Adrenal gland (tissue), 12 donors: ENCODE results near the gene KIF26B. TPM values are rescaled to one million over a fixed set of nuclear protein-coding genes. Genes with fewer than 3 reads are reported as not detected.

Source experiments
- DNase-seq, 7 donors: peaks; one replicate each; pipeline ENCODE4 v3.0.0-alpha.2; 2019 to 2020
- H3K27ac ChIP-seq, 5 donors: fragments of 200-600 bp; sonication (generic) in 4 of 5; 1 replicate in 3 of 5; 2 replicates in 2 of 5; pipeline versions ENCODE4 v1.5.1 to v1.8.0; 2016 to 2020; ENCODE audit warnings: mild to moderate bottlenecking in 1 of 5
- H3K27me3 ChIP-seq: fragments of 200-600 bp; 2 replicates; pipeline ENCODE4 v1.8.0; 2021
- H3K36me3 ChIP-seq, 2 donors: fragments of 200-600 bp; replicated peaks in 1 of 2; 1 replicate in 1 of 2; 2 replicates in 1 of 2; pipeline versions ENCODE4 v1.5.1 to v1.8.0; 2018 to 2022
- H3K4me1 ChIP-seq, 2 donors: fragments of 200-600 bp; replicated peaks in 1 of 2; 1 replicate in 1 of 2; 2 replicates in 1 of 2; pipeline versions ENCODE4 v1.5.1 to v1.8.0; 2018 to 2021
- H3K4me3 ChIP-seq, 4 donors: fragments of 200-600 bp; sonication (generic) in 3 of 4; one replicate each; pipeline ENCODE4 v1.5.1; 2016 to 2018
- H3K9me3 ChIP-seq, 3 donors: fragments of 200-600 bp; sonication (generic) in 1 of 3; replicated peaks in 1 of 3; 1 replicate in 2 of 3; 2 replicates in 1 of 3; pipeline versions ENCODE4 v1.5.1 to v1.8.0; 2016 to 2021
- CTCF ChIP-seq, 6 experiments: fragments of 450-650 bp in 4 of 6; fragments of 200-600 bp in 2 of 6; sonication (generic) in 1 of 6; IDR thresholded peaks; 1 replicate in 5 of 6; 2 replicates in 1 of 6; pipeline versions ENCODE4 v1.5.1 to v1.8.0; 2016 to 2021; ENCODE audit warnings: antibody characterized with exemption in 6 of 6, mild to moderate bottlenecking in 2 of 6, moderate library complexity in 1 of 6
- POLR2A ChIP-seq, 2 donors: fragments of 450-650 bp; IDR thresholded peaks; one replicate each; pipeline ENCODE4 v1.6.1; 2017; ENCODE audit warnings: antibody characterized with exemption in 2 of 2, mild to moderate bottlenecking in 2 of 2, moderate library complexity in 1 of 2
- WGBS, 4 donors: extraction: QIAGEN DNeasy Blood & Tissue Kit in 2 of 4; methylation state at CpG; one replicate each; pipeline versions ENCODE4 v1.1.5 to v1.1.7; 2013 to 2017; 5-methylcytosine and 5-hydroxymethylcytosine counted together
- intact Hi-C, 2 donors: fragments of 100-400 bp; cut with DNase I; formaldehyde crosslinking; loops; one replicate each; pipeline versions ENCODE4 v1.14.1 to v1.15.0; 2022 to 2023
- polyA plus RNA-seq, 3 donors: library from polyadenylated mRNA; stranded (reverse); fragments of 200-250 nt in 2 of 3; fragments of 350-450 nt in 1 of 3; fragmentation: Illumina TruSeq in 1 of 3; extraction: RNeasy Lipid Tissue Mini Kit (QIAGEN cat#74804) in 1 of 3; gene quantifications; one replicate each; pipeline ENCODE4 v1.2.3, GENCODE V29; 2013 to 2014
- total RNA-seq, 9 donors: library from RNA; depleted of rRNA in 4 of 9; stranded (reverse); fragments of >200 nt in 4 of 9; fragments of 120-200 nt in 1 of 9; fragmentation: NEBNext Ultra II Directional in 1 of 9; extraction: Animal tissue kit (Norgen Biotek cat#: 25700) in 1 of 9; gene quantifications; one replicate each; pipeline versions ENCODE4 v1.1.0 to v1.2.4, GENCODE V29; 2013 to 2023
- donor health status: healthy with polysubstance abuse.
- donor health status: Bipolar disorder and iron deficiency.
- donor health status: DM: yes; HTN: yes; CAD: no.
- donor health status: DM: no; HTN: no; CAD: no.
- donor health status: DM: no; HTN: no; CAD: no.
- donor health status: DM: yes; HTN: yes; CAD: no.

KIF26B gene
- total and polyA plus RNA-seq, 12 donors, result 0.20 to 4.6 (median 2.6) TPM

DNA sequence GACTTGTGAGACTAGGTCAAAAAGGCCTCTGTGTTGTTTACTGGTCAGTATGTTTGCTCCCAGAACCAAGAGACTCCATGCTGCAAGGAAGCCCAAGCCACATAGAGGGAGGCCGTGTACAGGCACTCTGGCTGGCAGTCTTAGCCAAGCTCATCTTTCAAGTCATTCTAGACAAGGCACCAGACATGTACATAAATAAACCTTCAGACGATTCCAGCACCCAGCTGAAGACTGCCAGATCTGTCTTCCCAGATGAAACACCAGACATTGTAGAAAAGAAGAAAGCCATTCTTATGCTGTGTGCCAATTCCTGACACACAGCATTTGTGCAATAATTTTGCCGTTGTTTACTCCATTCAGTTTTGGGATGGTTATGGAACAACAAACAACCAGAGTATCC is 595.5 kb downstream of the KIF26B start:
- no peak for TF ChIP-seq POLR2A (IDR thresholded peaks at IDR 0.05)
- TF ChIP-seq CTCF (IDR thresholded peaks at IDR 0.05), result no peak
- Histone ChIP-seq H3K27me3 (no peaks in the 10 kb centered on the region), H3K27ac (no peak overlapping the region), H3K9me3 (no peaks in the 10 kb centered on the region), H3K36me3 (no peaks in the 10 kb centered on the region), H3K4me3 (no peak overlapping the region), H3K4me1 (no peaks in the 10 kb centered on the region)
- WGBS, 4 donors, result 72 to 87% (median 80%) methylated on average over 3 of the region's 3 CpGs
- intact Hi-C loops, result no loop called here
- no peak for DNase-seq

- Histone ChIP-seq H3K9me3 (no peaks in the 10 kb centered on the region), H3K4me3 (no peak overlapping the region), H3K27me3 (no peaks in the 10 kb centered on the region), H3K4me1 (no peaks in the 10 kb centered on the region), H3K36me3 (no peaks in the 10 kb centered on the region), H3K27ac (no peak overlapping the region)
- WGBS, 4 donors, result 72 to 93% (median 78%) methylated on average over 4 of the region's 4 CpGs
- no peak for DNase-seq
- intact Hi-C loops, result no loop called here
- no peak for TF ChIP-seq POLR2A (IDR thresholded peaks at IDR 0.05)
- no peak for TF ChIP-seq CTCF (IDR thresholded peaks at IDR 0.05)
Observed at GRCh38 chr1:245751116-245751515, 596.3 kb downstream of the KIF26B start.

- Histone ChIP-seq H3K27ac (no peak overlapping the region), H3K9me3 (no peaks in the 10 kb centered on the region), H3K4me3 (no peak overlapping the region), H3K36me3 (no peaks in the 10 kb centered on the region), H3K27me3 (no peaks in the 10 kb centered on the region), H3K4me1 (no peaks in the 10 kb centered on the region)
- TF ChIP-seq POLR2A (IDR thresholded peaks at IDR 0.05), result no peak
- no peak for TF ChIP-seq CTCF (IDR thresholded peaks at IDR 0.05)
- DNase-seq, result no peak
- intact Hi-C loops, result no loop called here
- 86 to 94% (median 89%) methylated on average over 10 to 12 of the region's 12 CpGs for WGBS, 4 donors
Observed at GRCh38 chr1:245751726-245752470, 597.1 kb downstream of the KIF26B start.

GRCh38 chr1:245752561-245752960 is 597.8 kb downstream of the KIF26B start:
- Histone ChIP-seq H3K4me1 (no peaks in the 10 kb centered on the region), H3K9me3 (no peaks in the 10 kb centered on the region), H3K27ac (no peak overlapping the region), H3K27me3 (no peaks in the 10 kb centered on the region), H3K36me3 (no peaks in the 10 kb centered on the region), H3K4me3 (no peak overlapping the region)
- no peak for DNase-seq
- TF ChIP-seq POLR2A (IDR thresholded peaks at IDR 0.05) (no peak), CTCF (IDR thresholded peaks at IDR 0.05) (no peak)
- WGBS, 4 donors, result 84 to 98% (median 88%) methylated on average over 3 of the region's 3 CpGs
- intact Hi-C loops, result no loop called here
